ENCODE results near the gene FREM2.

DNA sequence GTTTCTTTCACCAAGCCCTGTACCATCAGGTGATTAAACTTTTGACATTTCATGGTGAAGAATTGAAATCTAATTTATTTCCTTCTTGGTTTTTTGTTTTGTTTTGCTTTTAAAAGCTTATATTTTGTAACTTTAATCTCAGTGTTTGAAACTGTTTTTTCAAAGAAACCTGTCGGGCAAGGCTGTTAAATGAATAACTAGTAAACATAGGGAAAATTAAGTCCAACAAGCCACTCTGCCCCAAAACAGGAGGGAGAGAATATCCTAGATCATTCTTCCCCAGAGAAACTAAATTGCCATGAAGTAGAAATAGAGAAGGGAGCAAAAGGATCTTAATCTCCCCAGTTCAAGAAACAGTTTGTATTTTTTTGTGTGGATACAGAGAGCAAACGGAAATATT, 98.2 kb downstream of the FREM2 start:
- TF ChIP-seq CBX8 (IDR thresholded peaks at IDR 0.05) (no peak), HEYL (CRISPR knock-in tag; IDR thresholded peaks at IDR 0.05) (no peak), POLR2A (IDR thresholded peaks at IDR 0.05; ENCODE audit: low read length) (no peak), GATA3 (IDR thresholded peaks at IDR 0.05; ENCODE audit: borderline replicate concordance) (no peak), ZSCAN20 (CRISPR knock-in tag; IDR thresholded peaks at IDR 0.05) (no peak), EHF (CRISPR knock-in tag; IDR thresholded peaks at IDR 0.05) (no peak)
- TF ChIP-seq, protein P1, sequence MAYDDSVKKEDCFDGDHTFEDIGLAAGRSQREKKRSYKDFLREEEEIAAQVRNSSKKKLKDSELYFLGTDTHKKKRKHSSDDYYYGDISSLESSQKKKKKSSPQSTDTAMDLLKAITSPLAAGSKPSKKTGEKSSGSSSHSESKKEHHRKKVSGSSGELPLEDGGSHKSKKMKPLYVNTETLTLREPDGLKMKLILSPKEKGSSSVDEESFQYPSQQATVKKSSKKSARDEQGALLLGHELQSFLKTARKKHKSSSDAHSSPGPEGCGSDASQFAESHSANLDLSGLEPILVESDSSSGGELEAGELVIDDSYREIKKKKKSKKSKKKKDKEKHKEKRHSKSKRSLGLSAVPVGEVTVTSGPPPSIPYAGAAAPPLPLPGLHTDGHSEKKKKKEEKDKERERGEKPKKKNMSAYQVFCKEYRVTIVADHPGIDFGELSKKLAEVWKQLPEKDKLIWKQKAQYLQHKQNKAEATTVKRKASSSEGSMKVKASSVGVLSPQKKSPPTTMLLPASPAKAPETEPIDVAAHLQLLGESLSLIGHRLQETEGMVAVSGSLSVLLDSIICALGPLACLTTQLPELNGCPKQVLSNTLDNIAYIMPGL (CRISPR knock-in tag; IDR thresholded peaks at IDR 0.05; ENCODE audit: borderline replicate concordance), result no peak
- TF ChIP-seq, protein P2, sequence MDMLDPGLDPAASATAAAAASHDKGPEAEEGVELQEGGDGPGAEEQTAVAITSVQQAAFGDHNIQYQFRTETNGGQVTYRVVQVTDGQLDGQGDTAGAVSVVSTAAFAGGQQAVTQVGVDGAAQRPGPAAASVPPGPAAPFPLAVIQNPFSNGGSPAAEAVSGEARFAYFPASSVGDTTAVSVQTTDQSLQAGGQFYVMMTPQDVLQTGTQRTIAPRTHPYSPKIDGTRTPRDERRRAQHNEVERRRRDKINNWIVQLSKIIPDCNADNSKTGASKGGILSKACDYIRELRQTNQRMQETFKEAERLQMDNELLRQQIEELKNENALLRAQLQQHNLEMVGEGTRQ (IDR thresholded peaks at IDR 0.05), result no peak
- TF ChIP-seq, protein P3, sequence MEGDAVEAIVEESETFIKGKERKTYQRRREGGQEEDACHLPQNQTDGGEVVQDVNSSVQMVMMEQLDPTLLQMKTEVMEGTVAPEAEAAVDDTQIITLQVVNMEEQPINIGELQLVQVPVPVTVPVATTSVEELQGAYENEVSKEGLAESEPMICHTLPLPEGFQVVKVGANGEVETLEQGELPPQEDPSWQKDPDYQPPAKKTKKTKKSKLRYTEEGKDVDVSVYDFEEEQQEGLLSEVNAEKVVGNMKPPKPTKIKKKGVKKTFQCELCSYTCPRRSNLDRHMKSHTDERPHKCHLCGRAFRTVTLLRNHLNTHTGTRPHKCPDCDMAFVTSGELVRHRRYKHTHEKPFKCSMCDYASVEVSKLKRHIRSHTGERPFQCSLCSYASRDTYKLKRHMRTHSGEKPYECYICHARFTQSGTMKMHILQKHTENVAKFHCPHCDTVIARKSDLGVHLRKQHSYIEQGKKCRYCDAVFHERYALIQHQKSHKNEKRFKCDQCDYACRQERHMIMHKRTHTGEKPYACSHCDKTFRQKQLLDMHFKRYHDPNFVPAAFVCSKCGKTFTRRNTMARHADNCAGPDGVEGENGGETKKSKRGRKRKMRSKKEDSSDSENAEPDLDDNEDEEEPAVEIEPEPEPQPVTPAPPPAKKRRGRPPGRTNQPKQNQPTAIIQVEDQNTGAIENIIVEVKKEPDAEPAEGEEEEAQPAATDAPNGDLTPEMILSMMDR (IDR thresholded peaks at IDR 0.05), result no peak
- TF ChIP-seq, protein P4, sequence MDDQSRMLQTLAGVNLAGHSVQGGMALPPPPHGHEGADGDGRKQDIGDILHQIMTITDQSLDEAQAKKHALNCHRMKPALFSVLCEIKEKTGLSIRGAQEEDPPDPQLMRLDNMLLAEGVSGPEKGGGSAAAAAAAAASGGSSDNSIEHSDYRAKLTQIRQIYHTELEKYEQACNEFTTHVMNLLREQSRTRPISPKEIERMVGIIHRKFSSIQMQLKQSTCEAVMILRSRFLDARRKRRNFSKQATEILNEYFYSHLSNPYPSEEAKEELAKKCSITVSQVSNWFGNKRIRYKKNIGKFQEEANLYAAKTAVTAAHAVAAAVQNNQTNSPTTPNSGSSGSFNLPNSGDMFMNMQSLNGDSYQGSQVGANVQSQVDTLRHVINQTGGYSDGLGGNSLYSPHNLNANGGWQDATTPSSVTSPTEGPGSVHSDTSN (IDR thresholded peaks at IDR 0.05), result no peak
